Fibroblast of lung (primary cell): Measurements from ENCODE around the gene KCNK7. TPM values are rescaled to one million over a fixed set of nuclear protein-coding genes. Genes with fewer than 3 reads are reported as not detected.

Experiments used
- DNase-seq, 2 donors: peaks; one replicate each; pipeline versions ENCODE4 v3.0.0 to v3.0.0-alpha.2; 2010; ENCODE audit warnings: low read depth in 2 of 2
- H2AFZ ChIP-seq: 2 replicates; pipeline ENCODE4 v1.5.1; 2012; ENCODE audit warnings: low read length, control low read depth, inconsistent platforms
- H3K27ac ChIP-seq: 2 replicates; pipeline ENCODE4 v1.5.1; 2011; ENCODE audit warnings: low read length, control low read depth; ENCODE audit not compliant: insufficient read depth
- H3K27me3 ChIP-seq: 2 replicates; pipeline ENCODE4 v1.5.1; 2011; ENCODE audit warnings: mild to moderate bottlenecking, low read length; ENCODE audit not compliant: control insufficient read depth, insufficient read depth
- H3K36me3 ChIP-seq: 2 replicates; pipeline ENCODE4 v1.5.1; 2011; ENCODE audit warnings: low read length; ENCODE audit not compliant: control insufficient read depth, insufficient read depth
- H3K4me1 ChIP-seq: 2 replicates; pipeline ENCODE4 v1.5.1; 2011; ENCODE audit warnings: low read length; ENCODE audit not compliant: control insufficient read depth, insufficient read depth; ENCODE audit errors: extremely low read depth
- H3K4me2 ChIP-seq: 2 replicates; pipeline ENCODE4 v1.5.1; 2011; ENCODE audit warnings: low read length, control low read depth; ENCODE audit not compliant: insufficient read depth; ENCODE audit errors: extremely low read depth
- H3K4me3 ChIP-seq, 4 experiments: fragments of 200-600 bp in 1 of 4; sonication (generic) in 1 of 4; replicated peaks in 1 of 4; 2 replicates each; pipeline ENCODE4 v1.5.1; 2011 to 2016; ENCODE audit warnings: low read length in 4 of 4, low read depth in 3 of 4, mild to moderate bottlenecking in 3 of 4, control low read depth in 2 of 4, inconsistent platforms in 1 of 4, mixed read lengths in 1 of 4; ENCODE audit not compliant: insufficient read depth in 1 of 4; ENCODE audit errors: control extremely low read depth in 1 of 4
- H3K79me2 ChIP-seq: 2 replicates; pipeline ENCODE4 v1.5.1; 2012; ENCODE audit warnings: mild to moderate bottlenecking, low read length, inconsistent platforms; ENCODE audit not compliant: control insufficient read depth, insufficient read depth
- H3K9ac ChIP-seq: 2 replicates; pipeline ENCODE4 v1.5.1; 2011; ENCODE audit warnings: mild to moderate bottlenecking, low read length, control low read depth; ENCODE audit not compliant: insufficient read depth
- H3K9me3 ChIP-seq: 2 replicates; pipeline ENCODE4 v1.5.1; 2012; ENCODE audit warnings: low read depth, low read length; ENCODE audit not compliant: control insufficient read depth, insufficient read depth
- H4K20me1 ChIP-seq: 2 replicates; pipeline ENCODE4 v1.5.1; 2011; ENCODE audit warnings: low read length; ENCODE audit not compliant: control insufficient read depth, insufficient read depth; ENCODE audit errors: extremely low read depth
- CTCF ChIP-seq, 2 donors: IDR thresholded peaks in 1 of 2; conservative IDR thresholded peaks in 1 of 2; 1 replicate in 1 of 2; 2 replicates in 1 of 2; pipeline ENCODE4 v1.5.1; 2011 to 2012; ENCODE audit warnings: low read length in 2 of 2, control low read depth in 1 of 2, inconsistent platforms in 1 of 2, low read depth in 1 of 2, mild to moderate bottlenecking in 1 of 2
- EZH2 ChIP-seq: IDR thresholded peaks from 2 replicates; pipeline ENCODE4 v1.5.1; 2012; ENCODE audit warnings: low read length, control low read depth, mild to moderate bottlenecking; ENCODE audit errors: missing control alignments
- polyA plus RNA-seq, 2 donors: library from polyadenylated mRNA; depleted of rRNA in 1 of 2; stranded (reverse) in 1 of 2; unstranded in 1 of 2; fragments of >200 nt; gene quantifications; 2 replicates each; pipeline ENCODE4 v1.2.1, GENCODE V29; 2011 to 2012; ENCODE audit warnings: missing spikeins in 1 of 2
- total RNA-seq: library from RNA; depleted of rRNA; stranded (reverse); fragments of >200 nt; gene quantifications from 2 replicates; pipeline ENCODE4 v1.2.1, GENCODE V29; 2014

The KCNK7 gene
- total and polyA plus RNA-seq, 2 donors (not counting 1 experiment from before 2014, with no cell fraction given) = not detected

GRCh38 chr11:65609229-65609628 lies 13.6 kb upstream of the KCNK7 start:
- Histone ChIP-seq H3K79me2 (peaks cover 36% of the 10 kb centered on the region), H3K4me3 (no peak overlapping the region), H3K4me2 (peak overlapping the region; percentile 35), H3K9ac (no peak overlapping the region), H3K27me3 (no peaks in the 10 kb centered on the region), H3K9me3 (no peaks in the 10 kb centered on the region), H2AFZ (no peak overlapping the region), H3K36me3 (peaks cover 23% of the 10 kb centered on the region), H4K20me1 (no peaks in the 10 kb centered on the region), H3K4me1 (peaks cover 34% of the 10 kb centered on the region), H3K27ac (no peak overlapping the region)
- DNase-seq = peak; percentile 17 to 62
- TF ChIP-seq EZH2 (no peak), CTCF (conservative IDR thresholded peaks at IDR 0.05 in 1 of 2, IDR thresholded peaks at IDR 0.05 in 1 of 2; ENCODE audit: low read depth in 1 of 2, low read length in 2 of 2) (no peak)

GRCh38 chr11:65607614-65608426 lies 12.2 kb upstream of the KCNK7 start:
- no peaks in the 10 kb centered on the region for H4K20me1 ChIP-seq
- H3K79me2 ChIP-seq = peaks cover 25% of the 10 kb centered on the region
- no peak overlapping the region for H3K9ac ChIP-seq
- peaks cover 30% of the 10 kb centered on the region for H3K4me1 ChIP-seq
- peak overlapping the region; percentile 23 for H3K27ac ChIP-seq
- H2AFZ ChIP-seq = no peak overlapping the region
- H3K9me3 ChIP-seq = no peaks in the 10 kb centered on the region
- peaks cover 27% of the 10 kb centered on the region for H3K36me3 ChIP-seq
- TF ChIP-seq CTCF (conservative IDR thresholded peaks at IDR 0.05 in 1 of 2, IDR thresholded peaks at IDR 0.05 in 1 of 2; ENCODE audit: low read depth in 1 of 2, low read length in 2 of 2) (no peak), EZH2 (no peak)
- peak overlapping the region; percentile 54 for H3K4me2 ChIP-seq
- no peaks in the 10 kb centered on the region for H3K27me3 ChIP-seq
- no peak for DNase-seq
- peak overlapping the region in 2 of 4 experiments; percentile 19 to 32 for H3K4me3 ChIP-seq

- no peaks in the 10 kb centered on the region for H3K27me3 ChIP-seq
- no peak overlapping the region for H2AFZ ChIP-seq
- peak overlapping the region; percentile 69 for H3K27ac ChIP-seq
- H4K20me1 ChIP-seq = no peaks in the 10 kb centered on the region
- peaks cover 18% of the 10 kb centered on the region for H3K79me2 ChIP-seq
- H3K4me2 ChIP-seq = peak overlapping the region; percentile 54
- peak; percentile 93 to 97 for DNase-seq
- H3K9me3 ChIP-seq = no peaks in the 10 kb centered on the region
- peak overlapping the region in 3 of 4 experiments; percentile 19 to 32 (median 31) for H3K4me3 ChIP-seq
- no peak overlapping the region for H3K9ac ChIP-seq
- peaks cover 27% of the 10 kb centered on the region for H3K36me3 ChIP-seq
- peaks cover 22% of the 10 kb centered on the region for H3K4me1 ChIP-seq
- TF ChIP-seq CTCF (conservative IDR thresholded peaks at IDR 0.05 in 1 of 2, IDR thresholded peaks at IDR 0.05 in 1 of 2; ENCODE audit: low read depth in 1 of 2, low read length in 2 of 2) (no peak), EZH2 (no peak)
Observed at GRCh38 chr11:65606876-65607613, 11.4 kb upstream of the KCNK7 start.
